Thymus (tissue), 11 donors: ENCODE results near the gene OPHN1. TPM values are rescaled to one million over a fixed set of nuclear protein-coding genes. Genes with fewer than 3 reads are reported as not detected.

Experiments
- DNase-seq, 9 donors: peaks; one replicate each; pipeline ENCODE4 v3.0.0-alpha.2; 2013; ENCODE audit warnings: low spot score in 9 of 9, low read depth in 6 of 9, missing footprints in 1 of 9
- H3K27ac ChIP-seq, 2 donors: one replicate each; pipeline ENCODE4 v1.5.1; 2013; ENCODE audit warnings: control low read depth in 1 of 2, low read depth in 1 of 2, low read length in 1 of 2, mild to moderate bottlenecking in 1 of 2, moderate library complexity in 1 of 2
- H3K27me3 ChIP-seq, 2 donors: one replicate each; pipeline ENCODE4 v1.5.1; 2013; ENCODE audit warnings: low read length in 1 of 2; ENCODE audit not compliant: control insufficient read depth in 2 of 2, insufficient read depth in 1 of 2
- H3K36me3 ChIP-seq, 2 donors: one replicate each; pipeline ENCODE4 v1.5.1; 2013; ENCODE audit warnings: low read length in 1 of 2, mild to moderate bottlenecking in 1 of 2, moderate library complexity in 1 of 2; ENCODE audit not compliant: control insufficient read depth in 2 of 2, insufficient read depth in 2 of 2
- H3K4me1 ChIP-seq, 2 donors: one replicate each; pipeline ENCODE4 v1.5.1; 2013; ENCODE audit warnings: low read length in 2 of 2; ENCODE audit not compliant: control insufficient read depth in 2 of 2, insufficient read depth in 2 of 2
- H3K4me3 ChIP-seq, 2 donors: one replicate each; pipeline ENCODE4 v1.5.1; 2013; ENCODE audit warnings: low read length in 2 of 2, control low read depth in 1 of 2, mild to moderate bottlenecking in 1 of 2
- H3K9me3 ChIP-seq, 2 donors: one replicate each; pipeline ENCODE4 v1.5.1; 2013; ENCODE audit warnings: low read length in 1 of 2, mild to moderate bottlenecking in 1 of 2; ENCODE audit not compliant: control insufficient read depth in 2 of 2, insufficient read depth in 1 of 2
- WGBS: extraction: QIAGEN DNeasy Blood & Tissue Kit; methylation state at CpG from one replicate; pipeline ENCODE4 v1.1.7; 2013; 5-methylcytosine and 5-hydroxymethylcytosine counted together
- polyA plus RNA-seq: library from polyadenylated mRNA; stranded (reverse); fragments of 200-250 nt; gene quantifications from one replicate; pipeline ENCODE4 v1.2.3, GENCODE V29; 2013
- total RNA-seq: library from RNA; stranded (reverse); fragments of 120-200 nt; gene quantifications from one replicate; pipeline ENCODE4 v1.2.4, GENCODE V29; 2013
- donor health status: healthy.

The OPHN1 gene
- total and polyA plus RNA-seq, 2 donors = 0.64 to 1.2 TPM

GRCh38 chrX:68146054-68146453, 287.2 kb downstream of the OPHN1 start:
- DNase-seq = peak in 2 of 9 donors; percentile 0 to 11
- Histone ChIP-seq H3K4me1 (no peaks in the 10 kb centered on the region), H3K27me3 (no peaks in the 10 kb centered on the region), H3K27ac (no peak overlapping the region), H3K36me3 (no peaks in the 10 kb centered on the region), H3K4me3 (no peak overlapping the region), H3K9me3 (no peaks in the 10 kb centered on the region)
- 27% methylated on average over 2 of the region's 2 CpGs for WGBS

- 91% methylated on average over 2 of the region's 2 CpGs for WGBS
- Histone ChIP-seq H3K27me3 (no peaks in the 10 kb centered on the region), H3K4me1 (no peaks in the 10 kb centered on the region), H3K9me3 (no peaks in the 10 kb centered on the region), H3K36me3 (no peaks in the 10 kb centered on the region), H3K4me3 (no peak overlapping the region), H3K27ac (no peak overlapping the region)
- no peak for DNase-seq
Measured at GRCh38 chrX:68139791-68140190, 293.5 kb downstream of the OPHN1 start.

- Histone ChIP-seq H3K36me3 (no peaks in the 10 kb centered on the region), H3K4me1 (no peaks in the 10 kb centered on the region), H3K27me3 (no peaks in the 10 kb centered on the region), H3K27ac (no peak overlapping the region), H3K4me3 (no peak overlapping the region), H3K9me3 (no peaks in the 10 kb centered on the region)
- 90% methylated on average over 4 of the region's 4 CpGs for WGBS
- no peak for DNase-seq
Measured at GRCh38 chrX:68133181-68133580, 300.1 kb downstream of the OPHN1 start.

- Histone ChIP-seq H3K27ac (no peak overlapping the region), H3K27me3 (no peaks in the 10 kb centered on the region), H3K4me1 (no peaks in the 10 kb centered on the region), H3K4me3 (no peak overlapping the region), H3K36me3 (no peaks in the 10 kb centered on the region), H3K9me3 (no peaks in the 10 kb centered on the region)
- 98% methylated on average over 29 of the region's 29 CpGs for WGBS
- DNase-seq = no peak
Measured at GRCh38 chrX:68132749-68133148, 300.5 kb downstream of the OPHN1 start.

GRCh38 chrX:68121835-68122234, 311.5 kb downstream of the OPHN1 start:
- Histone ChIP-seq H3K4me3 (no peak overlapping the region), H3K27me3 (no peaks in the 10 kb centered on the region), H3K27ac (no peak overlapping the region), H3K4me1 (no peaks in the 10 kb centered on the region), H3K9me3 (no peaks in the 10 kb centered on the region), H3K36me3 (no peaks in the 10 kb centered on the region)
- no peak for DNase-seq
- WGBS = 90% methylated on average over 2 of the region's 2 CpGs

- Histone ChIP-seq H3K27ac (no peak overlapping the region), H3K9me3 (no peaks in the 10 kb centered on the region), H3K4me1 (no peaks in the 10 kb centered on the region), H3K36me3 (no peaks in the 10 kb centered on the region), H3K27me3 (no peaks in the 10 kb centered on the region), H3K4me3 (no peak overlapping the region)
- DNase-seq = no peak
- 100% methylated on average over 1 of the region's 1 CpG for WGBS
Measured at GRCh38 chrX:68121371-68121770, 311.9 kb downstream of the OPHN1 start.

GRCh38 chrX:68115371-68115770, 317.9 kb downstream of the OPHN1 start:
- Histone ChIP-seq H3K4me3 (no peak overlapping the region), H3K27ac (no peak overlapping the region), H3K9me3 (no peaks in the 10 kb centered on the region), H3K36me3 (no peaks in the 10 kb centered on the region), H3K27me3 (no peaks in the 10 kb centered on the region), H3K4me1 (no peaks in the 10 kb centered on the region)
- DNase-seq = no peak

- Histone ChIP-seq H3K27ac (no peak overlapping the region), H3K4me1 (no peaks in the 10 kb centered on the region), H3K27me3 (no peaks in the 10 kb centered on the region), H3K4me3 (no peak overlapping the region), H3K36me3 (no peaks in the 10 kb centered on the region), H3K9me3 (no peaks in the 10 kb centered on the region)
- peak in 1 of 9 donors; percentile 31 for DNase-seq
- 38% methylated on average over 4 of the region's 4 CpGs for WGBS
Measured at GRCh38 chrX:68114573-68115129, 318.6 kb downstream of the OPHN1 start.

GRCh38 chrX:68113837-68114572, 319.3 kb downstream of the OPHN1 start:
- 83% methylated on average over 4 of the region's 5 CpGs for WGBS
- Histone ChIP-seq H3K27me3 (no peaks in the 10 kb centered on the region), H3K27ac (no peak overlapping the region), H3K4me1 (no peaks in the 10 kb centered on the region), H3K4me3 (no peak overlapping the region), H3K9me3 (no peaks in the 10 kb centered on the region), H3K36me3 (no peaks in the 10 kb centered on the region)
- no peak for DNase-seq
